GM12875 (cell line): ENCODE results near the gene NACA.
A peak's percentile ranks its signal among the peaks of the same experiment; 100 is the strongest.

ENCODE experiments used
- H3K4me3 ChIP-seq: one replicate; pipeline ENCODE4 v1.5.1; 2011; ENCODE audit warnings: low read depth, low read length, control low read depth
- CTCF ChIP-seq: IDR thresholded peaks from 2 replicates; pipeline ENCODE4 v1.5.1; 2011; ENCODE audit warnings: low read depth, mild to moderate bottlenecking, control low read depth, inconsistent platforms, low read length, moderate library complexity, borderline replicate concordance; ENCODE audit not compliant: insufficient read depth

Gene NACA

GRCh38 chr12:56724972-56725722, at the start of gene NACA:
Gene NACA, minus strand, starts transcription at chr12:56725299. Its CDS starts 778 bp downstream, at chr12:56724521.
- peak within 1 kb of the TSS; percentile 99 for H3K4me3 ChIP-seq
- no peak for TF ChIP-seq CTCF

GRCh38 chr12:56773113-56773512, 48.0 kb upstream of the NACA start:
- no peak for TF ChIP-seq CTCF
- no peak overlapping the region for H3K4me3 ChIP-seq

GRCh38 chr12:56772625-56773024, 47.5 kb upstream of the NACA start:
- no peak overlapping the region for H3K4me3 ChIP-seq
- no peak for TF ChIP-seq CTCF

GRCh38 chr12:56769868-56770267, 44.8 kb upstream of the NACA start:
- TF ChIP-seq CTCF = no peak
- H3K4me3 ChIP-seq = no peak overlapping the region

- no peak overlapping the region for H3K4me3 ChIP-seq
- no peak for TF ChIP-seq CTCF
Observed at GRCh38 chr12:56768424-56768823, 43.3 kb upstream of the NACA start.

- TF ChIP-seq CTCF = no peak
- no peak overlapping the region for H3K4me3 ChIP-seq
Observed at GRCh38 chr12:56766535-56766934, 41.4 kb upstream of the NACA start.
